ENCODE results near the gene USP34.

USP34 gene

DNA sequence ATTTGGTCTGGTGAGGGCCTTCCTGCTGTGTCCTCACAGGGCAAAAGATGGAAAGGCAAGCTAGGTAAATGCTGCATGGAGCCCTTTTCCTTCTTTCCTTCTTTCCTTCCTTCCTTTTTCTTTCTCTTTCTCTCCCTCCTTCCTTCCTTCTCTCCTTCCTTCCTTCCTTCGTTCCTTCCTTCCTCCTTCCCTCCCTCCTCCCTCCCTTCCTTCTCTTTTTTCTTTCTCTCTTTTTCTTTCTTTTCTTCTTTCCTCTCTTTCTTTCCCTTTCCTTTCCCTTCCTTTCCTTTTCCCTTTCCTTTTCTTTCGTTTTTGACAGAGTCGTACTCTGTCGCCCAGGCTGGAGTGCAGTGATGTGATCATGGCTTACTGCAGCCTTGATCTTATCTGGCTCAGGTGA is 332.0 kb downstream of the USP34 start:
- Histone ChIP-seq H3K9ac (ENCODE audit: low read length) (no peak overlapping the region), H3K9me3 (ENCODE audit: control insufficient read depth, low read length) (no peaks in the 10 kb centered on the region), H3K36me3 (ENCODE audit: control insufficient read depth, insufficient read depth, low read length) (no peaks in the 10 kb centered on the region), H3K4me1 (ENCODE audit: control insufficient read depth, insufficient read depth, low read length) (no peaks in the 10 kb centered on the region), H3K4me3 (ENCODE audit: low read length) (no peak overlapping the region), H3K27me3 (ENCODE audit: control insufficient read depth, insufficient read depth, low read length) (no peaks in the 10 kb centered on the region)
